T follicular helper cell (primary cell): ENCODE data around the gene ASCC1.

Experiments used
- DNase-seq: peaks from one replicate; pipeline ENCODE4 v3.0.0-alpha.2; 2020; ENCODE audit warnings: low read depth
- total RNA-seq, 2 experiments: gene quantifications; one replicate each; lab custom pipeline; 2026; lab: John Stamatoyannopoulos, UW

ASCC1 gene, protein sequence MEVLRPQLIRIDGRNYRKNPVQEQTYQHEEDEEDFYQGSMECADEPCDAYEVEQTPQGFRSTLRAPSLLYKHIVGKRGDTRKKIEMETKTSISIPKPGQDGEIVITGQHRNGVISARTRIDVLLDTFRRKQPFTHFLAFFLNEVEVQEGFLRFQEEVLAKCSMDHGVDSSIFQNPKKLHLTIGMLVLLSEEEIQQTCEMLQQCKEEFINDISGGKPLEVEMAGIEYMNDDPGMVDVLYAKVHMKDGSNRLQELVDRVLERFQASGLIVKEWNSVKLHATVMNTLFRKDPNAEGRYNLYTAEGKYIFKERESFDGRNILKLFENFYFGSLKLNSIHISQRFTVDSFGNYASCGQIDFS
- 15.5 to 28.8 reads per million in 2 experiments for total RNA-seq

DNA sequence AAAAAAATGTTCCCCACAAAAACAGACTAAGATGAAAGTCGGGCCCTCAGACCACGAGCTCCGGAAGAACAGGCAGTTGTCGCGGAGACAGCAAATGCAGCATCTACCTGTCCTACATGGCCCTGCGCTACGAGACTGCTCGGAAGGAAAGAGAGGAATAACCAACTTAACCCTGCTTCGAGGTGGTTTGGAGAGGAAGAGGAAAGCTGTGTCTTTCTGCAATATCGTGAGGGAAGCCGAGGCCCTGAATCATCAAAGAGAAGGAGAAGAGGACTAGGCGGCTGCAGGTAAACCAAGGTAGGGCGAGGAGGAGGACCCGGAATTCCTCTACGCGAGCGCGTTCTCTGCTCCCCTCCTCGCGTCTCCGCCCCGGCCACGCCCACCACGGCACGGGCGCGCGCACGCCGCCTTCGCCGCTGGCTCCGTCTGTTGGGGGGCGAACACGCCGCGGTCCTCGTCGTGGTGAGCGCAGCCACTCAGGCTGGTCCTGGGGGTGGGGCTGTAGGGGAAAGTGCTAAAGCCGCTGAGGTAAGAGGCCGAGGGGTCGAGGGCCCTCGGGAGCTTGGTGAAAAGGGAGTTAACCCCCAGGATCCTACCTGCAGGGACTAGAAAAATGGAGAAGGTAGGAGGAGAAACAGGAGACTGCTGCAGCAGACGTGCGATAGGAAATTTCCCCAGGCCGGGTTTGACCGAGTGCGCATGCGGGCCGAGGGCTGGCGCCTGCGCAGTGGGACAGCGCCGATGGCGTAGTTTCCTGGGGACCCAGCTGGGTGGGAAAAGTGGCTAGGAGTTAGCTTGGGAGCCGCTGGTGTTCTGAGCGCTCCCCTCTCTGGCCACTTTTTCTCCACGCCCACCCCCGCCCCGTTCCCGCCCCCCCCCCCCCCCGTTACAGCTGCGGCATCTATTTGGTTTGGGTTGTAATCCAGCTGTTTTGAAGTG is at the start of gene ASCC1, which contains the start of gene ANAPC16:
Gene ASCC1, minus strand, starts transcription at position 666 of the 939 bp plus-strand sequence. CDS start 2,978 bp downstream, outside the sequence.
Gene ANAPC16, plus strand, starts transcription at position 402 of the 939 bp plus-strand sequence. CDS start 7,903 bp downstream, outside the sequence.
- DNase-seq = peak; percentile 89

DNA sequence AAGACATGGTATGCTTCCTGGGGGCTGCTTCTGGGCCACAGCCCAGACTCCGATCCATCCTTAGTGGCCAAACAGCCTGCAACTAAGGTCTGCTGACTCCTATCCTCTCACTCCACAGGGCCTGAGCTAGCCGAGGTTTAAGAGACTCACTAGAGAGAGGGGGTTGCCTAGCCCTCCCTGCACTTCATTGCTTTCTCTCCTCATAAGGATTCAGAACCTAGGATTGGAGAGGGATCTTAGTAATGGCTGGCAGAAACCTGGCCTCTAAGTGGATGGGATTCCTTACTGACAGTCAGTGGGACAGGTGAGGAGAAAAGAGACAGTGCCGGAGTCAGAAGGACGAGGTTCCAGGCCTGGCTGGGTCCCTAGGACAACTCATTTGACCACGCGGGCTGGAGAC is 49.4 kb upstream of the ASCC1 start:
- DNase-seq = no peak

- DNase-seq = no peak
These were observed 48.5 kb upstream of the ASCC1 start for GRCh38 chr10:72264536-72264935.

- no peak for DNase-seq
These were observed 47.7 kb upstream of the ASCC1 start for GRCh38 chr10:72263613-72264241.

DNA sequence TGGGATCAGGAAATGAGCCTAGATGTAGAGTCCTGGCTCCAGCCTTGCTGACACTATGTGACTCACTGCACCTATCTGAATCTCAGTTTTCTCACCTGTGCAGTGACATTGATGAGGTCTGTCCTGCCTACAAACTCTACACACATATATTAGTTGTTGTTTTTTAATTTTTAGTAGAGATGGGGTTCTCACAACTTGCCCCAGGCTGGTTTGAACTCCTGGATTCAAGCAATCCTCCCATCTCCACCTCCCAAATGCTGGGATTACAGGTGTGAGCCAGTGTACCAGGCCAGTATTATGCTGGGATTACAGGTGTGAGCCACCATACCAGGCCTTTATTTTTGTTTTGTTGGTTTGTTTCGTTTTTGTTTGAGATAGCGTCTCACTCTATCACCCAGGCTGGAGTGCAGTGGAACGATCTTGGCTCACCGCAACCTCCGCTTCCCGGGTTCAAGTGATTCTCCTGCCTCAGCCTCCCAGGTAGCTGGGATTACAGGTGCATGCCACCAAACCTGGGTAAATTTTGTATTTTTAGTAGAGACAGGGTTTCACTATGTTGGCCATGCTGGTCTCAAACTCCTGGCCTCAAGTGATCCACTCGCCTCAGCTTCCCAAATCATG is 45.8 kb upstream of the ASCC1 start:
- DNase-seq = no peak

- no peak for DNase-seq
These were observed 45.1 kb upstream of the ASCC1 start for GRCh38 chr10:72260976-72261783.

DNA sequence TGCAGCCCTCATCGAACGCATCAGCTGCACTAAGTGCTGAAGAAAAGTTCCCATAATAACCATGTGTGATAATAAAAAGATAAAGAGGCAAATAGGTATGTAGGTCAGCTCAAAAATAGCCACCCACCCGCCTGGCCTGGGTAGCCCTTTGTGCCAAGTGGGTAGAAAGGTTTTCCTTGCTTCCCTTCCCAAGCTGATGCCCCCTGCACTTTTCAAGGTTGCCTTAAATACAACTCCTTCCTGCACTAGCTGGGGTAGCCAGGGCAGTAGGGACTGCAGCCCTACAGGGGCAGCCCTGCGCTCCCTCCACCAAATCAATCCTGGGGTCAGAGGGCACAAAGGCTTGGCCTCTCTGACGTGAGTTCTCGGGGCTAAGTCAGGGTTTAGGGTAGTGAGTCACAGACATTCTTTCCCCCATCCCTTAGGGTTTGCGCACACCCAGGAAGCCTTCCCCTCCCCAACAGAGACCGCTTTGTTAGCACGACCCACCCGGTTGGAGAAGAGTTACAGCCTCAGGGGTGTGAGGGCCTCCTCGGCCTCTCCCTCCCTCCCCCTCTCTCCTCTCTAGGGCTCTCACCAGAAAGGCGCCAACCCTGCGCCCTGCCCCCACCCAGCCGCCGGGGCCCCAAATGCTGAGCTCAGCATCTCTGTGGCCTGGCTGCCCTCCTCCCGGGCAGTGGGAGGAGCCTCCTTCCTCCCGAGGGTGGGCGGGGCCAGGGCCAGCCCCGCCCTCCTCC is 44.3 kb upstream of the ASCC1 start:
- peak; percentile 66 for DNase-seq

DNA sequence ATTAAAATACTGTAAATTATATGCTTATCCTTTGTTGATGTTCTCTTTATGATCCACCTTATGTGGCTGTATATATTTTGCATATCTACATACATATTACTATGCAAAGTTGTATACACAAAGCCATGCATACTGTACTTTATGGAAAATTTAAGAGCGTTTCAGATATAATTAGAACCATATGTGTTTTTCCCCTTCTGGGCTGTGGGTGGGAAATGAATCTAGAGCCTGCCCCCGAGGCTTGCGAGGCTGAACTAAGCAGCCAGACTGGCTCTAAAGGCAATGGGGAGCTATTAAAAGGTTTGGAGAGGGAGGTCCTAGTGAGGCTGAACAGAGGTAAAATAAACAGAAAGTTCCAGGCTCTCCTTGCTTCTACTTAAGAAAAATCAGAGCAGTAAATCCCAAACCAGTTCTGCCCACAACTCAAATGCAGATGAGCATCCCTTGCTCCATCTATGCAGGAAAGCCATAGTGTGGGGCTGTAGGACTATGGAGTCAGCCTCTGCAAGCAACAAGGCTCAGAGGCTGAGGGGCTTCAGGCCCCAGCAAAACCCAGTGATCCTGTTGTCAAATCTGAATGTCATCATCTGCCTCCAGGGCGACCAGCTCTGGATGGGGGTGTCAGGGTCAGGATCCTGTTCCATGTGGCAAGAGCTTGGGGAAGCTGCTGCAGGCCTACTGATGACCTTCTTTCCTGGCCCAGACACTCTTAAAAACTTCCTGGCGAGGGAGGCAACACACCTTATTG is 43.6 kb upstream of the ASCC1 start:
- no peak for DNase-seq

- no peak for DNase-seq
These were observed 42.5 kb upstream of the ASCC1 start for GRCh38 chr10:72258617-72259016.

GRCh38 chr10:72257051-72257892 is 41.2 kb upstream of the ASCC1 start:
- no peak for DNase-seq

DNA sequence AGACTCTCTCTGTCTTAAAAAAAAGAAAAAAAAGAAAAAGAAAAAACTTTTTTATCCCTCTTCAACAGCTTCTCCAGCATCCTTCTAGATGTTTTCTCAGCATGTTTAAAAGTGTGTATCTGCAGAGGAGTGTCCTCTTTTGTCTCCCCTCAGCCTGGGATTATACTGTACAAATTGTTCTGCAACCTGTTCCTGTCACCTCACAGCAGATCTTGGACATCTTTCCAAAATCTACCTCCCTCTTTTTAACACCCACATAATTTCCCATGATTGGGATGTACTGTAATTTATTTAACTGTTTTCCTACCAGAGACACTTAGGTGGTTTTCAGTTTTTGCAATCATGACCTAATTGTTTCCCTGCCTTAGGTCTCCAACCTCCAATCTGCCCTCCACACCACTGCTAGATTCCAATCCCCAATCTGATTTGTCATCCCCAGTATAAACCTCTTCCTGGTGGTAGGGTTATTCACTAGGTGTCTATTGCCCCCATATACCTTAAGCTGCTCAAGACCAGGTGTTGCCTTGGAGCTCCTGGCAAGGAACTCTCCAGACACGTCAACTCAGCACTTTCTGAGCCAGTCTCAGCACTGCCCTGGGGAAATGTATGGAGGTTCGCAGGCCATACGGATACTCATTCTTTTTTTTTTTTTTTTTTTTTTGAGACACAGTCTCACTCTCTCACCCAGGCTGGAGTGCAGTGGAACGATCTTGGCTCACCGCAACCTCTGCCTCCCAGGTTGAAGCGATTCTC is 40.1 kb upstream of the ASCC1 start:
- DNase-seq = no peak

- DNase-seq = no peak
These were observed 38.9 kb upstream of the ASCC1 start for GRCh38 chr10:72254813-72255568.

GRCh38 chr10:72253578-72253977 is 37.5 kb upstream of the ASCC1 start:
- DNase-seq = no peak

GRCh38 chr10:72252972-72253371 is 36.9 kb upstream of the ASCC1 start:
- no peak for DNase-seq

- DNase-seq = no peak
These were observed 35.6 kb upstream of the ASCC1 start for GRCh38 chr10:72251635-72252034.

- DNase-seq = no peak
These were observed 34.6 kb upstream of the ASCC1 start for GRCh38 chr10:72250666-72251065.
